Naive thymus-derived CD4-positive, alpha-beta T cell (primary cell): ENCODE results near the gene RIC3. TPM values are rescaled to one million over a fixed set of nuclear protein-coding genes. Genes with fewer than 3 reads are reported as not detected.
A peak's percentile ranks its signal among the peaks of the same experiment; 100 is the strongest.

Source experiments
- ATAC-seq: fragments of 150-1000 bp; cut with Tn5 transposase; 2 replicates; pipeline ENCODE4 v1.10.0; 2021; ENCODE audit warnings: mild to moderate bottlenecking, moderate library complexity
- CTCF ChIA-PET: fragments of 350-600 bp; sonication (Branson Sonifier 250); formaldehyde crosslinking; loops from one replicate; lab custom pipeline; 2021; ENCODE audit warnings: antibody characterized with exemption; lab: Charles Lee
- POLR2A ChIA-PET: fragments of 350-600 bp; sonication (Branson Sonifier 250); formaldehyde crosslinking; loops from one replicate; lab custom pipeline; 2021; ENCODE audit warnings: antibody characterized with exemption, inconsistent platforms; lab: Charles Lee
- DNase-seq, 9 donors: peaks; one replicate each; pipeline versions ENCODE4 v3.0.0 to v3.0.0-alpha.2; 2020 to 2022; ENCODE audit warnings: mixed read lengths in 1 of 9
- H3K27ac ChIP-seq: one replicate; pipeline ENCODE4 v1.7.0; 2013; ENCODE audit warnings: mild to moderate bottlenecking, low read depth, low read length, moderate library complexity
- H3K27me3 ChIP-seq, 2 donors: one replicate each; pipeline ENCODE4 v1.7.0; 2013; ENCODE audit warnings: low read length in 2 of 2, mild to moderate bottlenecking in 2 of 2, moderate library complexity in 2 of 2; ENCODE audit not compliant: control insufficient read depth in 2 of 2, insufficient read depth in 2 of 2
- H3K36me3 ChIP-seq, 3 experiments: 1 replicate in 2 of 3; 2 replicates in 1 of 3; pipeline ENCODE4 v1.7.0; 2013; ENCODE audit warnings: low read length in 3 of 3, mild to moderate bottlenecking in 3 of 3, moderate library complexity in 1 of 3; ENCODE audit not compliant: insufficient read depth in 3 of 3, control insufficient read depth in 2 of 3
- H3K4me1 ChIP-seq, 2 donors: one replicate each; pipeline ENCODE4 v1.7.0; 2013; ENCODE audit warnings: low read length in 2 of 2, mild to moderate bottlenecking in 2 of 2, moderate library complexity in 1 of 2; ENCODE audit not compliant: control insufficient read depth in 2 of 2, insufficient read depth in 2 of 2
- H3K4me3 ChIP-seq: 2 replicates; pipeline ENCODE4 v1.7.0; 2013; ENCODE audit warnings: mild to moderate bottlenecking, low read length
- H3K9me3 ChIP-seq, 3 experiments: 1 replicate in 2 of 3; 2 replicates in 1 of 3; pipeline ENCODE4 v1.7.0; 2013; ENCODE audit warnings: low read length in 3 of 3; ENCODE audit not compliant: control insufficient read depth in 2 of 3
- H3K27ac Mint-ChIP-seq, 9 donors: one replicate each; pipeline ENCODE4 v1.8.0; 2020 to 2022; ENCODE audit warnings: mixed read lengths in 9 of 9, mild to moderate bottlenecking in 8 of 9, moderate library complexity in 5 of 9, inconsistent platforms in 2 of 9
- H3K27me3 Mint-ChIP-seq, 5 donors: one replicate each; pipeline ENCODE4 v1.8.0; 2021 to 2022; ENCODE audit warnings: mixed read lengths in 5 of 5, mild to moderate bottlenecking in 1 of 5
- H3K36me3 Mint-ChIP-seq, 5 donors: one replicate each; pipeline ENCODE4 v1.8.0; 2020 to 2022; ENCODE audit warnings: mixed read lengths in 5 of 5, mild to moderate bottlenecking in 3 of 5, inconsistent platforms in 1 of 5
- H3K4me1 Mint-ChIP-seq, 7 donors: one replicate each; pipeline ENCODE4 v1.8.0; 2020 to 2022; ENCODE audit warnings: mixed read lengths in 7 of 7, mild to moderate bottlenecking in 3 of 7, inconsistent platforms in 1 of 7
- H3K4me3 Mint-ChIP-seq, 10 donors: one replicate each; pipeline ENCODE4 v1.8.0; 2020 to 2022; ENCODE audit warnings: mild to moderate bottlenecking in 10 of 10, mixed read lengths in 10 of 10, moderate library complexity in 6 of 10, inconsistent platforms in 2 of 10
- H3K9me3 Mint-ChIP-seq, 11 donors: one replicate each; pipeline ENCODE4 v1.8.0; 2020 to 2022; ENCODE audit warnings: mixed read lengths in 11 of 11, mild to moderate bottlenecking in 4 of 11, inconsistent platforms in 1 of 11, moderate library complexity in 1 of 11
- intact Hi-C, 2 donors: fragments of 100-400 bp; cut with micrococcal nuclease; formaldehyde crosslinking; loops; one replicate each; pipeline ENCODE4 v1.15.1; 2023
- polyA plus RNA-seq, 2 donors: library from polyadenylated mRNA; unstranded; fragments of 300-500 nt; fragmentation: Illumina TruSeq; gene quantifications; one replicate each; pipeline ENCODE4 v1.2.3, GENCODE V29; 2021
- total RNA-seq, 6 experiments: library from RNA in 5 of 6; stranded (reverse) in 5 of 6; gene quantifications; 1 replicate in 5 of 6; 2 replicates in 1 of 6; pipeline ENCODE4 v1.2.3 and lab custom pipeline; 2021 to 2026

The RIC3 gene
- total and polyA plus RNA-seq, 7 experiments from 2014 or later: 2.5 to 66.9 (median 32.7) TPM

- H3K27me3 Mint-ChIP-seq: peaks cover 0 to 11% (median 0%) of the 10 kb centered on the region in 5 donors
- H3K9me3 ChIP-seq: no peaks in the 10 kb centered on the region
- no peak for DNase-seq
- H3K27ac Mint-ChIP-seq: no peak overlapping the region
- no peak for ATAC-seq
- H3K4me3 ChIP-seq: no peak overlapping the region
- no peaks in the 10 kb centered on the region for H3K36me3 Mint-ChIP-seq
- H3K36me3 ChIP-seq: no peaks in the 10 kb centered on the region
- no peak overlapping the region for H3K27ac ChIP-seq
- peaks cover 0 to 7% (median 4%) of the 10 kb centered on the region in 7 donors for H3K4me1 Mint-ChIP-seq
- POLR2A ChIA-PET: no interaction called here
- H3K27me3 ChIP-seq: no peaks in the 10 kb centered on the region
- CTCF ChIA-PET: no interaction called here
- H3K9me3 Mint-ChIP-seq: no peaks in the 10 kb centered on the region
- intact Hi-C loops: loop anchor here in 1 of 2 donors (2.0 kb wide), 1 partner anchor 59 kb away; no protein-coding TSS in a partner anchor
- H3K4me3 Mint-ChIP-seq: no peak overlapping the region
- H3K4me1 ChIP-seq: no peaks in the 10 kb centered on the region
Measured at GRCh38 chr11:8091721-8092120, 77.1 kb downstream of the RIC3 start.

- POLR2A ChIA-PET: no interaction called here
- peaks cover 0 to 7% (median 4%) of the 10 kb centered on the region in 7 donors for H3K4me1 Mint-ChIP-seq
- no peak for ATAC-seq
Measured at GRCh38 chr11:8090756-8091155, 78.1 kb downstream of the RIC3 start.

GRCh38 chr11:8089791-8090510 lies 78.9 kb downstream of the RIC3 start:
- ChIA-PET CTCF (interaction anchor here (2.0 kb wide), 1 partner anchor 9 kb away, joined by 11 read pairs; no protein-coding TSS in a partner anchor), POLR2A (no interaction called here)

More at GRCh38 chr11:8090756-8091155, 78.1 kb downstream of the RIC3 start:
- H3K27me3 ChIP-seq: no peaks in the 10 kb centered on the region
- H3K27me3 Mint-ChIP-seq: peaks cover 0 to 21% (median 5%) of the 10 kb centered on the region in 5 donors
- no peak overlapping the region for H3K4me3 ChIP-seq
- CTCF ChIA-PET: interaction anchor here (2.0 kb wide), 1 partner anchor 9 kb away, joined by 11 read pairs; no protein-coding TSS in a partner anchor
- DNase-seq: no peak
- no peaks in the 10 kb centered on the region for H3K36me3 ChIP-seq
- no peak overlapping the region for H3K27ac ChIP-seq
- intact Hi-C loops: loop anchor here in 1 of 2 donors (2.0 kb wide), 1 partner anchor 58 kb away; no protein-coding TSS in a partner anchor
- H3K4me3 Mint-ChIP-seq: no peak overlapping the region
- no peaks in the 10 kb centered on the region for H3K4me1 ChIP-seq
- no peaks in the 10 kb centered on the region for H3K9me3 Mint-ChIP-seq
- no peak overlapping the region for H3K27ac Mint-ChIP-seq
- H3K36me3 Mint-ChIP-seq: no peaks in the 10 kb centered on the region
- H3K9me3 ChIP-seq: no peaks in the 10 kb centered on the region

GRCh38 chr11:8087756-8088155 lies 81.1 kb downstream of the RIC3 start:
- CTCF ChIA-PET: interaction anchor here (1.4 kb wide), 1 partner anchor 82 kb away, joined by 3 read pairs; no protein-coding TSS in a partner anchor
- Histone ChIP-seq H3K4me3 (no peak overlapping the region), H3K27ac (no peak overlapping the region), H3K27me3 (no peaks in the 10 kb centered on the region), H3K9me3 (no peaks in the 10 kb centered on the region), H3K36me3 (no peaks in the 10 kb centered on the region), H3K4me1 (no peaks in the 10 kb centered on the region)
- DNase-seq (no peak), ATAC-seq (no peak)
- peaks cover 20 to 48% (median 30%) of the 10 kb centered on the region in 5 donors for H3K27me3 Mint-ChIP-seq
- peaks cover 0 to 5% (median 3%) of the 10 kb centered on the region in 7 donors for H3K4me1 Mint-ChIP-seq
- no peaks in the 10 kb centered on the region for H3K9me3 Mint-ChIP-seq
- intact Hi-C loops: no loop called here
- no peak overlapping the region for H3K4me3 Mint-ChIP-seq
- H3K27ac Mint-ChIP-seq: no peak overlapping the region
- H3K36me3 Mint-ChIP-seq: no peaks in the 10 kb centered on the region
- POLR2A ChIA-PET: no interaction called here

More at GRCh38 chr11:8089791-8090510, 78.9 kb downstream of the RIC3 start:
- Mint-ChIP-seq H3K27ac (no peak overlapping the region), H3K9me3 (no peaks in the 10 kb centered on the region), H3K4me3 (no peak overlapping the region), H3K4me1 (peaks cover 0 to 7% (median 4%) of the 10 kb centered on the region in 7 donors), H3K27me3 (peaks cover 1 to 29% (median 10%) of the 10 kb centered on the region in 5 donors), H3K36me3 (no peaks in the 10 kb centered on the region)
- no peaks in the 10 kb centered on the region for H3K4me1 ChIP-seq
- no peak overlapping the region for H3K27ac ChIP-seq
- no peaks in the 10 kb centered on the region for H3K36me3 ChIP-seq
- H3K4me3 ChIP-seq: no peak overlapping the region
- DNase-seq (no peak), ATAC-seq (no peak)
- H3K27me3 ChIP-seq: no peaks in the 10 kb centered on the region
- no peaks in the 10 kb centered on the region for H3K9me3 ChIP-seq
- intact Hi-C loops: loop anchor here in 1 of 2 donors (2.0 kb wide), 1 partner anchor 57 kb away; no protein-coding TSS in a partner anchor

- ATAC-seq (peak; percentile 8), DNase-seq (no peak)
- Histone ChIP-seq H3K9me3 (no peaks in the 10 kb centered on the region), H3K36me3 (no peaks in the 10 kb centered on the region), H3K4me3 (no peak overlapping the region), H3K27ac (no peak overlapping the region), H3K27me3 (peaks cover 0 to 2% of the 10 kb centered on the region in 2 donors), H3K4me1 (no peaks in the 10 kb centered on the region)
- ChIA-PET CTCF (no interaction called here), POLR2A (no interaction called here)
- no peak overlapping the region for H3K4me3 Mint-ChIP-seq
- peaks cover 0 to 5% (median 0%) of the 10 kb centered on the region in 7 donors for H3K4me1 Mint-ChIP-seq
- H3K9me3 Mint-ChIP-seq: no peaks in the 10 kb centered on the region
- intact Hi-C loops: no loop called here
- peaks cover 26 to 53% (median 36%) of the 10 kb centered on the region in 5 donors for H3K27me3 Mint-ChIP-seq
- H3K36me3 Mint-ChIP-seq: no peaks in the 10 kb centered on the region
- peak overlapping the region in 1 of 9 donors; percentile 22 for H3K27ac Mint-ChIP-seq
Measured at GRCh38 chr11:8087185-8087584, 81.6 kb downstream of the RIC3 start.

GRCh38 chr11:8086571-8086970 lies 82.3 kb downstream of the RIC3 start:
- Histone ChIP-seq H3K4me1 (no peaks in the 10 kb centered on the region), H3K36me3 (no peaks in the 10 kb centered on the region), H3K27me3 (peaks cover 0 to 6% of the 10 kb centered on the region in 2 donors), H3K9me3 (no peaks in the 10 kb centered on the region), H3K27ac (no peak overlapping the region), H3K4me3 (no peak overlapping the region)
- POLR2A ChIA-PET: no interaction called here
- Mint-ChIP-seq H3K9me3 (peaks cover 0 to 2% (median 0%) of the 10 kb centered on the region in 11 donors), H3K4me3 (no peak overlapping the region), H3K36me3 (no peaks in the 10 kb centered on the region), H3K27me3 (peaks cover 32 to 60% (median 42%) of the 10 kb centered on the region in 5 donors), H3K27ac (no peak overlapping the region), H3K4me1 (peaks cover 0 to 6% (median 4%) of the 10 kb centered on the region in 7 donors)
- intact Hi-C loops: no loop called here
- no peak for ATAC-seq
- no peak for DNase-seq
- CTCF ChIA-PET: no interaction called here
